Astrocyte (in vitro differentiated cells and primary cell): ENCODE measurements around the gene SELL.

Experiments used
- EZH2 ChIP-seq: IDR thresholded peaks from 2 replicates; pipeline ENCODE4 v1.6.1; 2012; ENCODE audit warnings: mild to moderate bottlenecking, low read length, inconsistent platforms; ENCODE audit not compliant: insufficient read depth
- TF ChIP-seq, protein P1 (sequence below): IDR thresholded peaks from 2 replicates; pipeline ENCODE4 v1.5.1; 2011; ENCODE audit warnings: low read depth, mild to moderate bottlenecking, inconsistent platforms, low read length, moderate library complexity; ENCODE audit not compliant: insufficient read depth

DNA sequence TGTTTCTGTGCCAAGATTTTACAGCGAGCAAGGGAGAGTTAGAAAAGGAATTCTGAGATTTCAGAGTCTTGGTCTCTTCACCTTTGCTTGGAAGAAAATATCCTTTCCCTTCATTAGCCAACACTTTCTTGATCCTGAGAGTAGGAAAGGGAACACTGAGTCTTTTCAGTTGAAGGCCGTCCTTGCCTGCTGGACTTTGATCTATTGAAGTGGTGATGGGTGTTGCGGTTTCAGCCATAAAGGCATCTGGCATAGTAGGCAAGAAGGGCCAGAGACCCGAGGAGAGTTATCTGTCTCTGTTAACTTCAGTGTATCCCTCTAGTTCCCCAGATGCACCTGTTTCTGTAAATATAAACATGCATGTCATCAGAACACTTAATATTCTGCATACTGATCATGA is 12.7 kb upstream of the SELL start:
- TF ChIP-seq EZH2: no peak
- TF ChIP-seq, protein P1, sequence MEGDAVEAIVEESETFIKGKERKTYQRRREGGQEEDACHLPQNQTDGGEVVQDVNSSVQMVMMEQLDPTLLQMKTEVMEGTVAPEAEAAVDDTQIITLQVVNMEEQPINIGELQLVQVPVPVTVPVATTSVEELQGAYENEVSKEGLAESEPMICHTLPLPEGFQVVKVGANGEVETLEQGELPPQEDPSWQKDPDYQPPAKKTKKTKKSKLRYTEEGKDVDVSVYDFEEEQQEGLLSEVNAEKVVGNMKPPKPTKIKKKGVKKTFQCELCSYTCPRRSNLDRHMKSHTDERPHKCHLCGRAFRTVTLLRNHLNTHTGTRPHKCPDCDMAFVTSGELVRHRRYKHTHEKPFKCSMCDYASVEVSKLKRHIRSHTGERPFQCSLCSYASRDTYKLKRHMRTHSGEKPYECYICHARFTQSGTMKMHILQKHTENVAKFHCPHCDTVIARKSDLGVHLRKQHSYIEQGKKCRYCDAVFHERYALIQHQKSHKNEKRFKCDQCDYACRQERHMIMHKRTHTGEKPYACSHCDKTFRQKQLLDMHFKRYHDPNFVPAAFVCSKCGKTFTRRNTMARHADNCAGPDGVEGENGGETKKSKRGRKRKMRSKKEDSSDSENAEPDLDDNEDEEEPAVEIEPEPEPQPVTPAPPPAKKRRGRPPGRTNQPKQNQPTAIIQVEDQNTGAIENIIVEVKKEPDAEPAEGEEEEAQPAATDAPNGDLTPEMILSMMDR: no peak
